Ascending aorta (tissue), 2 donors: ENCODE data around the gene SMTNL2. TPM values are rescaled to one million over a fixed set of nuclear protein-coding genes. Genes with fewer than 3 reads are reported as not detected.
"Not testable (repeated sequence)": the region's sequence is repeated elsewhere in the genome, so short reads cannot be mapped to it uniquely, and the experiment has no call there.

ENCODE experiments used
- DNase-seq, 2 donors: peaks; one replicate each; pipeline ENCODE4 v3.0.0-alpha.2; 2019; ENCODE audit warnings: low spot score in 2 of 2
- H3K27ac ChIP-seq, 2 donors: fragments of 200-600 bp; sonication (generic); one replicate each; pipeline ENCODE4 v1.5.1; 2016 to 2017; ENCODE audit warnings: mild to moderate bottlenecking in 1 of 2
- H3K27me3 ChIP-seq: fragments of 200-600 bp; sonication (generic); one replicate; pipeline ENCODE4 v1.5.1; 2017
- H3K36me3 ChIP-seq, 2 donors: fragments of 200-600 bp; sonication (generic); one replicate each; pipeline ENCODE4 v1.5.1; 2016
- H3K4me1 ChIP-seq, 2 donors: fragments of 200-600 bp; sonication (generic); one replicate each; pipeline ENCODE4 v1.5.1; 2016 to 2017; ENCODE audit warnings: mild to moderate bottlenecking in 1 of 2
- H3K4me3 ChIP-seq, 2 donors: fragments of 200-600 bp; sonication (generic); one replicate each; pipeline ENCODE4 v1.5.1; 2016 to 2017; ENCODE audit warnings: mild to moderate bottlenecking in 1 of 2
- H3K9me3 ChIP-seq, 2 donors: fragments of 200-600 bp; sonication (generic); one replicate each; pipeline ENCODE4 v1.5.1; 2016
- intact Hi-C: fragments of 100-400 bp; cut with DNase I; formaldehyde crosslinking; loops from one replicate; pipeline ENCODE4 v1.15.1; 2023
- total RNA-seq: library from RNA; depleted of rRNA; stranded (reverse); fragments of >200 nt; gene quantifications from one replicate; pipeline ENCODE4 v1.1.0, GENCODE V29; 2016
- TF ChIP-seq, protein P1 (sequence below), 3 experiments: fragments of 200-600 bp in 2 of 3; fragments of 450-650 bp in 1 of 3; sonication (generic) in 2 of 3; IDR thresholded peaks; one replicate each; pipeline ENCODE4 v1.5.1; 2016 to 2019; ENCODE audit warnings: antibody characterized with exemption in 3 of 3, mild to moderate bottlenecking in 1 of 3, moderate library complexity in 1 of 3

SMTNL2 gene
- total RNA-seq, 1 donor from 2014 or later: 15.6 TPM

DNA sequence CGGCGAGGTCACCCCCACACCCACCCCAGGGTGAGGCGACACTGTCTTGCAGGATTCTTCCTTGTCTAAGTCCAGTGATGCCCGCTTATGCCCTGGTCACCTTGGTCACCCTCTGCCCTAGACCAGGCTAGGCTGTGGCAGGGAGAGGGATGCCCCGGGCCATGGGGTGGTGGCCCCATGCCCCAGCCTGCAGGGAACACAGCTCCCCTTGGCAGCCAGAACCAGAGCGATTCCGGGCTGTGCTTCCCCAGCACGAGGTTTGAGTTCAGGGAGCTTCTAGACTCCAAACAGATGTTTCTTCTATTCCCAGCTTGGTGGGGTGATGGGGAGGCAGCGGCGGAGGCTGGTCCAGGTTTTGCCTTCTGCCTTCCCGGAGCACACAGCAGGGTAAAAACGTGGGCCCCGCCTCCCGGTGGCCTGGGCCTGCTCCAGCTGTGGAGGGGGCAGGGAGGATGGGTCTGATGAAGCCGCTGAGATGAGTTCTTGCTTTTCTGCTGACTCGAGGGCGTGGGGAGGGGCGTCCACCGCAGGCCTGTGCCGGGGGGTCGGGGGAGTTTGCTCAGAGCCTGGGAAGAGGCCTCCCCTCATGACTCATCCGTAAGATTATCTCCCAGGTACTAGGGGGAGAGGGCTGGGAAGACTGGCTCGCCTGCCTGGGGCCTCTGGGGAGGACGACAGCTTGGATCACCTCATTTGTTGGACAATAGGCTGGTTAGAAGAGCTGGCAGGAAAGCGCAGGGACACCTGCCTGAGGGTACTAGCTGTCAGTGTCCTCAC lies 15.4 kb downstream of the SMTNL2 start:
- Histone ChIP-seq H3K27ac (no peak overlapping the region), H3K4me3 (no peak overlapping the region), H3K36me3 (no peaks in the 10 kb centered on the region), H3K9me3 (no peaks in the 10 kb centered on the region), H3K27me3 (no peaks in the 10 kb centered on the region), H3K4me1 (no peaks in the 10 kb centered on the region)
- intact Hi-C loops: no loop called here
- TF ChIP-seq, protein P1, sequence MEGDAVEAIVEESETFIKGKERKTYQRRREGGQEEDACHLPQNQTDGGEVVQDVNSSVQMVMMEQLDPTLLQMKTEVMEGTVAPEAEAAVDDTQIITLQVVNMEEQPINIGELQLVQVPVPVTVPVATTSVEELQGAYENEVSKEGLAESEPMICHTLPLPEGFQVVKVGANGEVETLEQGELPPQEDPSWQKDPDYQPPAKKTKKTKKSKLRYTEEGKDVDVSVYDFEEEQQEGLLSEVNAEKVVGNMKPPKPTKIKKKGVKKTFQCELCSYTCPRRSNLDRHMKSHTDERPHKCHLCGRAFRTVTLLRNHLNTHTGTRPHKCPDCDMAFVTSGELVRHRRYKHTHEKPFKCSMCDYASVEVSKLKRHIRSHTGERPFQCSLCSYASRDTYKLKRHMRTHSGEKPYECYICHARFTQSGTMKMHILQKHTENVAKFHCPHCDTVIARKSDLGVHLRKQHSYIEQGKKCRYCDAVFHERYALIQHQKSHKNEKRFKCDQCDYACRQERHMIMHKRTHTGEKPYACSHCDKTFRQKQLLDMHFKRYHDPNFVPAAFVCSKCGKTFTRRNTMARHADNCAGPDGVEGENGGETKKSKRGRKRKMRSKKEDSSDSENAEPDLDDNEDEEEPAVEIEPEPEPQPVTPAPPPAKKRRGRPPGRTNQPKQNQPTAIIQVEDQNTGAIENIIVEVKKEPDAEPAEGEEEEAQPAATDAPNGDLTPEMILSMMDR (IDR thresholded peaks at IDR 0.05): no peak
- no peak for DNase-seq

DNA sequence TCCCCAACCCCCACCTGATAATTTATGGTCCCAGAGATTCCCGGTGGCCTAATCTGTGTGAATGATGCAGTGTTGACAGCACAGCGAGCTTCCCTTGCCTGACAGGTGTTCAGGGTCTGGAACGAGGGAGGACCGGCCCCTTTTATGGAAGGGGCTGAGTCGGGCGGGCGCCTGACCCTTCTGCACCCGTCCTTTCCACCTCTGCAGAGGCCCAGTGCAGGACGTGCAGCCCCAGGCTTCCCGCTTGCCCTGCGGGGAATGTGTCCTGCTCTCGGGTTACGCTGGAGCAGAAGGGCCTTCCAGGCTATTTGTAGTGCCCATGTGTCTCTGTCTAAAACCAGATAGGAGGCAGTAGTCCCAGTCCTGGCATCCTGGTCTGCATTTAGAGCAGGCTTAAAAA lies 16.2 kb downstream of the SMTNL2 start:
- intact Hi-C loops: no loop called here
- no peak overlapping the region for H3K27ac ChIP-seq
- no peaks in the 10 kb centered on the region for H3K36me3 ChIP-seq
- H3K4me3 ChIP-seq: no peak overlapping the region
- TF ChIP-seq, protein P1 (IDR thresholded peaks at IDR 0.05): no peak
- H3K9me3 ChIP-seq: no peaks in the 10 kb centered on the region
- no peaks in the 10 kb centered on the region for H3K27me3 ChIP-seq
- DNase-seq: no peak
- no peaks in the 10 kb centered on the region for H3K4me1 ChIP-seq

DNA sequence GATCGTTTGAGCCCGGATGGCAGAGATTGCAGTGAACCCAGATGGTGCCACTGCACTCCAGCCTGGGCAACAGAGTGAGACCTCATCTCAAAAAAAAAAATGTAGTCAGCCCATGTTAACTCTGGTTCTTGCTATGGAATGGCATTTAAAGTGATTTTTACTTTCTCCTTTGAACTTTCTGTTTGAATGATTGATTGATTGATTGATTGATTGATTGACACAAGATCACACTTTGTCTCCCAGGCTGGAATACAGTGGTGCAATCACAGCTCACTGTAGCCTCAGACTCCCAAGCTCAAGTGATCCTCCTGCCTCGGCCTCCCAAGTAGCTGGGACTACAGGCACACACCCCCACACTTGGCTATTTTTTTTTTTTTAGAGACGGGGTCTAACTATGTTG lies 17.0 kb downstream of the SMTNL2 start:
- intact Hi-C loops: no loop called here
- no peaks in the 10 kb centered on the region for H3K4me1 ChIP-seq
- H3K27ac ChIP-seq: no peak overlapping the region

DNA sequence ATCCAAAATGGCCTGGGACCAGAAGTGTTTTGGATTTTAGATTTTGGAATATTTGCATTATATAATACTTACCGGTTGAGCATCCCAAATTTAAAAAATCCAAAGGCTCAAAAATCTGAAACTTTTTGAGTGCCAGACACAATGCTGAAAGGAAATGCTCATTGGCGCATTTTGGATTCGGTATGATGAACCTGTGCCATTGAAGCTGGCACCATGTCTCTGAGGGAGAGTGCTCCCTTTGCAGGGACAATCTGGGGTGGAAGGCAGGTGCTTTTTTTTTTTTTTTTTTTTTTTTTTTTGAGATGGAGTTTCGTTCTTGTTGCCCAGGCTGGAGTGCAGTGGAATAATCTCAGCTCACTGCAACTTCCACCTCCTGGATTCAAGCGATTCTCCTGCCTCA lies 17.7 kb downstream of the SMTNL2 start:
- TF ChIP-seq, protein P1 (IDR thresholded peaks at IDR 0.05): no peak
- H3K27ac ChIP-seq: no peak overlapping the region
- no peak overlapping the region for H3K4me3 ChIP-seq
- H3K27me3 ChIP-seq: no peaks in the 10 kb centered on the region
- no peaks in the 10 kb centered on the region for H3K9me3 ChIP-seq
- intact Hi-C loops: no loop called here
- no peaks in the 10 kb centered on the region for H3K36me3 ChIP-seq
- DNase-seq: no peak
- H3K4me1 ChIP-seq: no peaks in the 10 kb centered on the region

More for the DNA sequence above, 17.0 kb downstream of the SMTNL2 start:
- Histone ChIP-seq H3K9me3 (no peaks in the 10 kb centered on the region), H3K4me3 (no peak overlapping the region), H3K36me3 (no peaks in the 10 kb centered on the region), H3K27me3 (no peaks in the 10 kb centered on the region)
- no peak for DNase-seq
- TF ChIP-seq, protein P1 (IDR thresholded peaks at IDR 0.05): no peak

DNA sequence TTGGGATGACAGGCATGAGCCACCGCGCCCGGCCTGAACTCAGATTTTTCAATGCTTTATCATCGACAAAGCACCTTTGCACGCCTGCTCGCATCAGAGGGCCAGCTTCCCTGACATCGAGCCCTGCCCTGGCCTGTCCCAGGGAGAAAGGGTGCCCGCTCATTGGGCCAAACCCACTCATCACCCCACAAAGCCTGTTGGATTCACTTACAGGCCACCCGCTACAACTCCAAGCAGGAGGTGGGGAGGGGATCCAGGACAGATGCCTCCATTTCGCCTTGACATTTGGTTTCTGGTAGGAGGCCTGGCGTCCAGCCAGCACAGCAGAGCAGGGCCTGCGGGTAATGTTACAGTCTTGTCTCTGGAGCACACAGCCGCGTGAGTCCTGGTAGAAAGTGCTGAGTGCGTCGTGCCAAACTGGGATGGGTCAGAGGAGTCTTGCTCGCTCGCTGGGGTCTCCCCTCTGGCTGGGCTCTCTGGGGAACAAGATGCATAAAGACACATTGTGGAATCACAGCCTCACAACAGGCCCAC lies 19.8 kb downstream of the SMTNL2 start:
- no peaks in the 10 kb centered on the region for H3K27me3 ChIP-seq
- TF ChIP-seq, protein P1 (IDR thresholded peaks at IDR 0.05): no peak
- no peak overlapping the region for H3K27ac ChIP-seq
- no peak for DNase-seq
- intact Hi-C loops: no loop called here
- H3K4me1 ChIP-seq: no peaks in the 10 kb centered on the region
- no peaks in the 10 kb centered on the region for H3K36me3 ChIP-seq
- H3K4me3 ChIP-seq: no peak overlapping the region
- no peaks in the 10 kb centered on the region for H3K9me3 ChIP-seq

DNA sequence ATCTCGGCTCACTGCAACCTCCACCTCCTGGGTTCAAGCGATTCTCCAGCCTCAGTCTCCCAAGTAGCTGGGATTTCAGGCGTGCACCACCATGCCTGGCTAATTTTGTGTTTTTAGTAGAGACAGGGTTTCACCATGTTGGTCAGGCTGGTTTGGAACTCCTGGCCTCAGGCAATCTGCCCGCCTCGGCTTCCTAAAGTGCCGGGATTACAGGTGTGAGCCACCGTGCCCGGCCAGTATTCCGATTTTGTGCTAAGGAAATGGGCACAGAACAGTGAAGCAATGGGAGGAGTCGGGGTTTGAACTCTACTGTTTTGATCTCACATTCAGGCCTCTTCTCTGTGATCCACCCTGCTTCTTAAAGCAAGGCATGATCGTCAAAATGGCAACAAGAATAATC lies 20.4 kb downstream of the SMTNL2 start:
- H3K4me3 ChIP-seq, intact Hi-C loops, H3K27ac ChIP-seq, H3K9me3 ChIP-seq, H3K4me1 ChIP-seq, H3K36me3 ChIP-seq, H3K27me3 ChIP-seq, DNase-seq: not testable (repeated sequence)
